Breast epithelium (tissue), 3 donors: ENCODE measurements around the gene TLDC2.

ENCODE experiments used
- POLR2A ChIP-seq: fragments of 450-650 bp; IDR thresholded peaks from one replicate; pipeline ENCODE4 v1.6.1; 2016; ENCODE audit warnings: antibody characterized with exemption, mild to moderate bottlenecking, moderate library complexity
- TF ChIP-seq, protein P1 (sequence below), 3 donors: fragments of 450-650 bp; IDR thresholded peaks; one replicate each; pipeline ENCODE4 v1.5.1; 2016 to 2017; ENCODE audit warnings: antibody characterized with exemption in 3 of 3, mild to moderate bottlenecking in 3 of 3, moderate library complexity in 3 of 3

DNA sequence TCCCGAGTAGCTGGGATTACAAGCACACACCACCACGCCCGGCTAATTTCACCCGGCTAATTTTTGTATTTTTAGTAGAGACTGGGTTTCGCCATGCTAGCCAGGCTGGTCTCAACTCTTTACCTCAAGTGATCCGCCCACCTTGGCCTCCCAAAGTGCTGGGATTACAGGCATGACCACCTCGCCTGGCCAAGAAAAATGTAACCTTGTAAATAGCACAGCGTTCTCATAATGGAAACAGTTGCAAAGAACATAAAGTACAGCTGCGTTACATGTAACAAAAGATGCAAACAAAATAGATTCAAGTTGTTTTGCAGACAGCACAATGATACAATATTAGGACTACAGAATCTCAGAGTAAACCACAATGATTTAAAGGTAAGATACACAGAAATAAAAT is 14.6 kb downstream of the TLDC2 start:
- TF ChIP-seq, protein P1, sequence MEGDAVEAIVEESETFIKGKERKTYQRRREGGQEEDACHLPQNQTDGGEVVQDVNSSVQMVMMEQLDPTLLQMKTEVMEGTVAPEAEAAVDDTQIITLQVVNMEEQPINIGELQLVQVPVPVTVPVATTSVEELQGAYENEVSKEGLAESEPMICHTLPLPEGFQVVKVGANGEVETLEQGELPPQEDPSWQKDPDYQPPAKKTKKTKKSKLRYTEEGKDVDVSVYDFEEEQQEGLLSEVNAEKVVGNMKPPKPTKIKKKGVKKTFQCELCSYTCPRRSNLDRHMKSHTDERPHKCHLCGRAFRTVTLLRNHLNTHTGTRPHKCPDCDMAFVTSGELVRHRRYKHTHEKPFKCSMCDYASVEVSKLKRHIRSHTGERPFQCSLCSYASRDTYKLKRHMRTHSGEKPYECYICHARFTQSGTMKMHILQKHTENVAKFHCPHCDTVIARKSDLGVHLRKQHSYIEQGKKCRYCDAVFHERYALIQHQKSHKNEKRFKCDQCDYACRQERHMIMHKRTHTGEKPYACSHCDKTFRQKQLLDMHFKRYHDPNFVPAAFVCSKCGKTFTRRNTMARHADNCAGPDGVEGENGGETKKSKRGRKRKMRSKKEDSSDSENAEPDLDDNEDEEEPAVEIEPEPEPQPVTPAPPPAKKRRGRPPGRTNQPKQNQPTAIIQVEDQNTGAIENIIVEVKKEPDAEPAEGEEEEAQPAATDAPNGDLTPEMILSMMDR (IDR thresholded peaks at IDR 0.05) = no peak
- no peak for TF ChIP-seq POLR2A
